ENCODE data around the gene MZT2B.
"Not testable (repeated sequence)": the region's sequence is repeated elsewhere in the genome, so short reads cannot be mapped to it uniquely, and the experiment has no call there.

The MZT2B gene

DNA sequence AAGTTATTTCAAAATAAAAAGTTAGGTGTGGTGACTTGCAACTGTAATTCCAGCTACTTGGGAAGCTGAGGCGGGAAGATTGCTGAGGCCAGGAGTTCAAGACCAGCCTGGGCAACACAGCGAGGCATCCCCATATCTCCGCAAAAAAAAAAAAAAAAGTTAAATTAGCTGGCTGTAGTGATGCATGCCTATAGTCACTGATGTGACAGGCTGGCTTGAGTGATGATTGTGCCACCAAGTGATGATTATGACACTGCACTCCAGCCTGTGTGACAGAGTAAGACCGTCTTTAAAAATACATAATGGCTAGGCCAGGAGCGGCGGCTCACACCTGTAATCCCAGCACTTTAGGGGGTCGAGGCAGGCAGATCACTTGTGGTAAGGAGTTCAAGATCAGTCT is 12.2 kb upstream of the MZT2B start:
- DNase-seq (ENCODE audit: extremely low read depth in 1 of 2, low read depth in 1 of 2), result no peak

DNA sequence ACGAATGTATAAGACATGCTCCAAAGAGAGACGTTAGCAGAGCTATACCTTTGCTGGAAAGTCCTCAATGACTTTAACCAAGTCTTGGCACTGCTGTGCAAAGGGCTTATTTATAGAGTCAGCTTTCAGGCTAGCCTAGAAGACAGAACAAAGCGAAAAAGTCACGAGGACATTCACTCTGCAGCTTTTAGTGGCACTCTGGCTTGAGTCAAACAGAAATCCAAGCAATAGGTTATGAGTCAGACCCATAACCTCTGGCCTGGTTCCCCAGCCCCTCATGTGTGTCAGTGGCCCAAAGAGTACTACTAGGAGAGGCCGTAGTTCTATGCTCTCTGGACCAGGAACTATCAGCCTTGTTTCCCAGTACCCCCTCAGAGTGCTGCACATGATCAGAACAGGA is 7.2 kb upstream of the MZT2B start:
- DNase-seq (ENCODE audit: extremely low read depth in 1 of 2, low read depth in 1 of 2), result not testable (repeated sequence)

DNA sequence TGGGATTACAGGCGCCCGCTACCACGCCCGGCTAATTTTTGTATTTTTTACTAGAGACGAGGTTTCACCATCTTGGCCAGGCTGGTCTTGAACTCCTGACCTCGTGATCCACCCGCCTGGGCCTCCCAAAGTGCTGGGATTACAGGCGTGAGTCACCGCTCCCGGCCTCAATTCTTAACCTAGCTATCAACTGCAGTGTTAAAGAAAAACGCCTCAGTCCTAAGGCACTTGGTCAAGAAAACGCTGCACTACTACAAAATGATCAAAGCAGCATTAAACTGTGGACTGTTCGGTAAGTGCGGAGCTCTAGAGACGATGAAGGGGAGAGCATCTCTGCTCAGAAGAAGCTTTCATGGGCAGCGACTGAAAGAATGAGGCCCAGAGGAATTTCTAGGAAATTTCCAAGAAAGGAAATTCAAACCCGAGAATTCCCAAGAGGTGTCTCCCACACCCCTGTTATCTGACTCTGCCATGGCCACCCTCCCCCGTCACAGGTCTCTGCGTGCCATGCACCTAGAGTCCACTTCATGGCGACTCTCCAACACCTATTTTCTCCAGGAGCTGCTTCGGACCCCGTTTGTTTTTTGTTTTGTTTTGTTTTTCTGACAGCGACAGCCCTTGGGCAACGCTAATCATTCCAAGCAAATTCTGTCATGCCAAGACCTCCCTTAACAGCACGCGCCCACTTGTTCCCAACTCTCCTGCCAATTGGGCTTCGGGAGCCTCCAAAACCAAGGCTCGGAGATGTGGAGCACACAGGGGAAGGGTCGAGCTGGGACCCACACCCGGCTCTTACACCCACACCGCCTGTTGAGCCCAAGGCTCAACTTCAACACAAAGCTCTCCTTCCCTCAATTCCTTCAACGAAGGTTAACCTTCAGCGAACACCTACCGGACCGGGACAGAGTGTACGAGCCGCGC is 1.4 kb upstream of the MZT2B start:
- not testable (repeated sequence) for DNase-seq (ENCODE audit: extremely low read depth in 1 of 2, low read depth in 1 of 2)

DNA sequence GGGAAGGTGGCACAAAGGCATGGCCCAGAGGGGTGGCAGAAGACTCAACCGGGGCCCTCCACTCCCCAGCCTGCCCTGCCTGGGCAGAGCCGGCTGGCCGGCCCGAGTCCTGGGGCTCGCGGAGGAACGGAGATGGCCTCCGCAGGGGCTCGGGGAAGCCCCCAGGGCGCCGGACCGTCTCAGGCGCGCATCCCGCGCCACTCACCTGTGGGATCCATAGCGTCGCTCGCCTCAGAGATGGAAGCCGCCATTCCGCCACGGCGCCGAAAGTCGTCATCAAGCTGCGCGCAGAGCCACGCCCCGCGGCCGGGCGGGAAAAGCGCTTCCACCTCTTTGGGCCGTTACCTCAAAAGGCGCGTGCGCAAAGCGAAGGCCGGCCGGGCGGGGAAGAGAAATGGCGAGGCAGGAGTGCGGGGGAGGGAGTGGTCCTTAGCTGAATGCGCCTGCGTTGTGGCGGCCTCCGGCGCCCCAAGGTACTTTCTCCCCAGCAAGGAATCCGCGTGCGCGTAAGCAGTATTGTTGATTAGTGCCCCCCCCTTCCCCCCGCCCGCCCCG is 660 bp upstream of the MZT2B start, which contains the start of gene SMPD4:
TSS of gene SMPD4 (minus strand) at position 278 of the 555 bp plus-strand sequence. CDS start 5,010 bp downstream, outside the sequence.
- DNase-seq (ENCODE audit: extremely low read depth in 1 of 2, low read depth in 1 of 2), result peak; percentile 94 to 98

DNA sequence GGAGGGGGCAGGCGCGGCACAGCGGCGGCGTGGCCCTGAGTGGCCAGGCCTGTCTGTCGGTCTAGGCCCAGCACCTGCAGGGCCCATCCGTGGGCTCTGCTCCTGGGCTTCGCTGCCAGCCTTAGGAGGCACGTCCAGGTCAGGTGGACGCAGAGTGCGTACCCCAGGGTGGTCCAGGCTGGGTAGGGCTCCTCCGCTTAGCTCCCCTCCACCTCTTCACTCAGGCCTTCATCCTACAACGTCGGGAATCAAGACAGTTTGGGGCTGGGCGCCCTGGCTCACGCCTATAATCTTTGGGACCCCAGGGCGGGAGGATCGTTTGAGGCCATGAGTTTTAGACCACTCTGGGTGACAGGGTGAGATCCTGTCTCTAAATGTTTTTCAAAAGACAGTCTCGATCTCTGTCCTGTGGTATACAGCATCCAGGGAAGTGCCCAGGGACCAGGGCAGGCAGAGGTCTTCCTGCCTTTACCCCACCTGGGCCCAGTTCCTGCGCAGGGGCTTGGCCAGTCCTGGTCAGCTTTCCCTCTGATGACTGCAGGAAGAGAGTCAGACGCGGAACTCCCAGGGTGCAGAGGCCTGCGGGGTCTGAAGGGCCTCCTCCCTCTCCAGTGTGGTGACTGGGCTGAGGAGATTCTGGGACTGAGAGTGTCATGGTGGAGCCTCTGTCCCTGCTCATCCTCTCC is 907 bp downstream of the MZT2B start:
- not testable (repeated sequence) for DNase-seq (ENCODE audit: extremely low read depth in 1 of 2, low read depth in 1 of 2)

DNA sequence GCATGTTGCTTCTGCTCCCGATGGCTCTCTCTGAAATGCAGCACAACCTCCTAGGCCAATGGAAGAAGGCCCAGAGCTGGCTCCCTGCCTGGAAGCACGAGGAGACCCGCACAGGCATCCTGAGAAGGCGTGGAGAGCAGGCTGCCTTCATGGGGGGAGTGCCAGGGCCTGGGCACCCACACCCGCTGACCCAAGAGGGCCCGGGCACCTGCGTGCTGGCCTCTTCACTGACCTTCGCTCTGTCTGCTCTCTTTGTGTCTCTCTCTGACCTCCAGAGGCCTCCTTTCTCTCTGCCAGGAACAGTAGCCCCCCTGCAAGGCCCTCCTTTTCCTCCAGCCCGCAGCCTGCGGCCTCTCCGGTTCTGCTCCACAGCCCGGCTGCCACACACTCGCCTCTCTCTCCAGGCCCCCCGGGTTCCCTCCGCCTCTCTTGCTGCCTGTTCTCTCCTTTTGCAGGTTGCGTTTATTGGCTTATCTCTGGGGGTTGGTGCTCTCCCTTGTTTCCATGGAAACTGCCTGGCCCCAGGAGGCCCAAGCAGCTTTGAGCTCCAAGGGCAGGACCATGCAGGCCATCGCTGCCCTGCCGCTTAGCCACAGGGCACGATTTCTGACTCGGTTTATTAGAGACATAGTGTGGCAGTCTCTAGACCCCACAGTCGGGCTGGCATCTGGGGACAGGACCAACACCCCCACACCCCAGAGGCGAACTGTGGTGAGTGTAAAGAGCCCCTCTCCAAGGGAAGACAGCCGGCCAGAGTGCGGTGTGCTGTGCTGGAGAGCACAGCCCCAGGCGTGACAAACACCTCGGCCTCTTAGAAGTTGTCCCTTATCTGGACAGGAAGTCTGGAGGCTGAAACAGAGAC is 1.7 kb downstream of the MZT2B start:
- DNase-seq (ENCODE audit: extremely low read depth in 1 of 2, low read depth in 1 of 2), result no peak

DNA sequence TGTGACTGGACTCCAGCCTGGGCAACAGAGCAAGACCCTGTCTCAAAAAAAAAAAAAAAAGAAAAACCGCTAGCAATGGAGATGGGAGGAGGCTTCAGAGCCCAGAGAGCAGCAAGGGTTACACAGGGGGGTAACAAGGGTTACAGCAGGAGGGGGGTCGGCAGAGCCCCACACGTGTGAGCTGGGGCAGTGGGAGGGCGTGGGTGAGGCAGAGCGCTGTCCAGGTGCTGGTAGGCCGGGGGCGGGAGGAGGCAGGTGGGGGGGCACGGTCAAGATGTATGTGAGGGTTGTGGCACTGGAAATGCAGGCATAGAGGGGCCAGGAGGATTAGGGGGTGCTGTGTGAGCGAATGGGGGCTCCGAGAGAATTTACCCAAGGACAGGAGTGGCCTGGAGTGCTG is 3.4 kb downstream of the MZT2B start:
- DNase-seq (ENCODE audit: extremely low read depth in 1 of 2, low read depth in 1 of 2), result no peak

DNA sequence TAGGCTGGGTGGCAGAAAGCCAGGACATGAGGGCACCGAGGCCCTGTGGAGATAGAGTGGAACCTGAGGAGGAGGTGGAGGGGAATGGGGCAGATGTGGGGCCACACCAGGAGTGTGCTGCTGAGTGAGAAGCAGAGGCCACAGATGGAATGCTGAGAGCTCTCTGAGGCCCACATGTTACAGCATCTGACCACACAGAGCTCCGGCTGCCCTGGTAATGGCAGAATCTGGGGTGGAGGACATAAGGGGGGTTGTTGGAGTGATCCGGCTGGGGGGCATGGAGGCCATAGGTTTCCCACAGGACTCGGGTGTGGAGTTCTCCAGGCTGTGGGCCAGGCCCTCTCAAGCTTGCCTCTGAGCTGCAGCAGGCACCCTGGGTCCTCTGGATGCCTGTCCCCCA is 3.8 kb downstream of the MZT2B start:
- DNase-seq (ENCODE audit: extremely low read depth in 1 of 2, low read depth in 1 of 2), result no peak

DNA sequence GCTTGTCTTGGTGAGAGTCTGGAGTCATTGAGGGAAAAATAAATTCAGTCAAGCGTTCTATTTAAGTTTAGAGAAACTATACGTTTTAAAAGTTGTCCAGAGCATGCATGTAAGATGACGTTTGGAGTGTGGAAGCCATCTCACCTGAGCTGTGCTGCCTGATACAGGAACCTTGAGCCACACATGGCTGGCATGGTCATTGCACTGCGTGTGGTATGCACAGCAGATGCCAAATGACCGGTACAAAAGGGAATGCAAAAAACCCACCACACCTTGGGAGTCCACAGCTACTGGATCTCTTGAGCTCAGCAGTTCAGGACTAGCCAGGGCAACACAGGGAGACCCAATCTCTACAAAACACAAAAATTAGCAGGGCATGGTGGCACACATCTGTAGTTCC is 4.3 kb downstream of the MZT2B start:
- DNase-seq (ENCODE audit: extremely low read depth in 1 of 2, low read depth in 1 of 2), result no peak

DNA sequence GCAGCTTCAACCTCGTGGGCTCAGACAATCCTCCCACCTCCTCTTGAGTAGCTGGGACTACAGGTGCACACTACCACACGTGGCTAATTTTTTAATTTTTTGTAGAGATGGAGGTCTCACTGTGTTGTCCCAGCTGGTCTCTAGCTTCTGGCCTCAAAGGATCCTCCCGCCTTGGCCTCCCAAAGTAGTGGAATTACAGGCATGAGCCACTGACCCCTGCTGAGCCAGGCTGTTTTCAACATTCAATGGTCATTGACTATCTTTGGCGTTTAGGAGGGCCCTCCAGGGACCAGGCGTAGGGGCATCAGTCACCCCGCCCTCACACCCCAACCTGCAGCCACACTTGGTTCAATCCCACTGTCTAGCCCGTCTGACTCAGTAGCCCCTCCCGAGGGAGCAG is 5.2 kb downstream of the MZT2B start:
- no peak for DNase-seq (ENCODE audit: extremely low read depth in 1 of 2, low read depth in 1 of 2)

DNA sequence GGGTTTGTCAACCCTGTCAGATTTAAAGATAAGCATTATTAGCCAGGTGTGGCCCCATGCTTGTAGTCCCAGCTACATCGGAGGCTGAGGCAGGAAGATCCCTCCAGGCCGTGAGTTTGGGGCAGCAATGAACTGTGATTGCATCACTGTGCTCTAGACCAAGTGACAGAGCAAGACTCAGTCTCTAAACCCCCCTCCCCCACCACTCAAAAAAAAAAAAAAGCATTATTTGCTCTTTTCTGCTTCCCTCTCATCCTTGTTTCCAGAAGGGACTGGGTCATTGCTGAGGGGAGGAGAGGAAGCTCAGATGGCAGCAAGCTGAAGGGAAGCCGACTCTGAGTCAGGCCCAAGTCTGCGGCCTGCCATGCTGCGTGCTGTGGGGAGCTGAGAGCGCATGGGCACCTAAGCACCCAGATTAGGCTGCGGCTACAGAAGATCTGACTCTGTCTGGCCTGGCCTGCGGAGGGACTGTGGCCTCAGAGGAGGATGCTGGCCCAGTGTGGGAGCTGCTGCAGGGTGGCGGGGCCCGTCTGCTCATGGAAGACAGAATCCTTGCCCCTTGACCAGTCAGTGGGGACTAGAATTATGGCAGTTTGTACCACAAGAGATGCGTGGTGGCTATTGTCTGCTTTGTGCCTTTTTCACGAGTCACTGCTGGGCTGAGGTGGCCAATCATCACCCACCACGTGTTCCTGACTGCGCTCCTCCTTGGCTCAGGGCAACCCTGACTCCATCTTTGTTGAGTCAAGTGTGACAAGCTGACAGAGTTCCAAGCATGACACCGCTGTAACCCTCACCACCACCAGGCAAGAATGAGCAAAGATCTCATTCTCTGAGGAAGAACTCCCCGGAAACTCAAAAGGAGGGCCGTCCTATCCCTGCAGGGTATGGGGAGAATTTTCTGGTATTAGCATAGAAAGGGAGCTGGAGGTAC is 6.1 kb downstream of the MZT2B start:
- not testable (repeated sequence) for DNase-seq (ENCODE audit: extremely low read depth in 1 of 2, low read depth in 1 of 2)

DNA sequence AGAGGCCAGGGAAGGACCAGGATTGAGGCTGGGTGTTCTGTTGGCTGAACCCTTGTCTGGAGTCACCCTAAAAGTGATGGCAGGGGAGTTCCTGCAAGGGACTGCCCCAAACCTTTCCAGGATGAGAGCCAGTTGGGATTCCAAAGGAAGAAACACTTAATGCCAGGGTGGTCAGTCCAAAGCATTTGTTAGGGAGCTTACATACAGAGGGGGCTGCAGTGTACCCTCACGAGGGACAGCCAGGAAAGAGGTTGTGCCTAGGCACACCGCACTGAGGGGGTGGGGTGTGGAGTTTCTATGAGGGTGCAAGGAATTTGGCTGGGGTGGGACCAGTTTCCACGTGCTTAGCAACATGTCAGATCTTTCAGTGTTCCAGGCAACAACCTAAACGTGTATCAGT is 6.9 kb downstream of the MZT2B start:
- DNase-seq (ENCODE audit: extremely low read depth in 1 of 2, low read depth in 1 of 2), result not testable (repeated sequence)

DNA sequence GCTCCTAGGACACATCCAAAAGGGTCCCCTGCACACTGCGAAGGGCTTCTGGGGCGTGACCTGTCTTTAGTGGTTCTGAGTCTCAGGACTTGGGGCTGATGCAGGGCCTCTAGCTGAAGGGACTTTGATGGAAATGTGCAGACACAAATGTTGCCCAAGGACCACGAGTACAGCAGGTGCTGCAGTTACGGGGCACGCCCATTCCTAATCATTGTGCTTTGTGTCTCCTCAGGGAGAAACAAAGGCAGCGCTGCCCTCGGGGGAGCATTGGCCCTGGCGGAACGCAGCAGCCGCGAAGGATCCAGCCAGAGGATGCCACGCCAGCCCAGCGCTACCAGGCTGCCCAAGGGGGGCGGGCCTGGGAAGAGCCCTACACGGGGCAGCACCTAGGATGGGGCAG is 8.2 kb downstream of the MZT2B start:
- DNase-seq (ENCODE audit: extremely low read depth in 1 of 2, low read depth in 1 of 2), result no peak

DNA sequence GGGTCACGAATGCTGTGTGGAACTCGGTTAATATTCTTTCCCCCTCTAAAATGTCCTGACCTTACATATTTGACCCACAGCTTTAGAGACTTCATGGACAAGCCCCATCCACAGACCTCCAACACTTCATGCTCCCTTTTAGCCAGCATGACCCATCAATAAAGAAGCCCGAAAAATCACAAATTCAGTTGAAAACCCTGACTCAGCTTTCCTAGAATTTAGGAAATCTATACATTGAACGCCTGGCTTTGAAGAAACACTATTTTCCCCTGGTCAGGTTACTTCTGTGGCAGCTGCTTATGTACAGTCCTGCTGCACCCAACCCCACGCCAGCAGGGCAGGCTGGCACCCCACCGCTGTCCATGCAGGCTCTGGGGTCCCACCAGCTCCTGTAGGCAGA is 9.3 kb downstream of the MZT2B start:
- not testable (repeated sequence) for DNase-seq (ENCODE audit: extremely low read depth in 1 of 2, low read depth in 1 of 2)

DNA sequence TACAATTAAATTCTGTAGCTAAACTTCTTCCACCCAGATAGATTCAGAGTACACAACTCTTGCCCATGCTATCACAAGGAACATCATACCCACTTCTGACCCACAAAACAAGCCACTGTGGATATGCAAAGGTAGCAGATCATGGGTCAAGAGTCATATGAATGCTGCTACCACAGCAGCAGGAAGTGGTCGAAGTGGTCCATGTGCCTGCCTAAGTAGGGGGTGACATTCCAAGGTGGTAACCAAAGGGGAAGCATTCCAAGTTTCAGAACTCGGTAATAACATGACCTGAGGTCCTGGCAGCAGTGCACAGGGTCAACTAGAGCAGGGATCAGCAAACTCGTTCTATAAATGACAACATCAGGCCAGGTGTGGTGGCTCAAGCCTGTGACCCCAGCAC is 10.4 kb downstream of the MZT2B start:
- DNase-seq (ENCODE audit: extremely low read depth in 1 of 2, low read depth in 1 of 2), result not testable (repeated sequence)

DNA sequence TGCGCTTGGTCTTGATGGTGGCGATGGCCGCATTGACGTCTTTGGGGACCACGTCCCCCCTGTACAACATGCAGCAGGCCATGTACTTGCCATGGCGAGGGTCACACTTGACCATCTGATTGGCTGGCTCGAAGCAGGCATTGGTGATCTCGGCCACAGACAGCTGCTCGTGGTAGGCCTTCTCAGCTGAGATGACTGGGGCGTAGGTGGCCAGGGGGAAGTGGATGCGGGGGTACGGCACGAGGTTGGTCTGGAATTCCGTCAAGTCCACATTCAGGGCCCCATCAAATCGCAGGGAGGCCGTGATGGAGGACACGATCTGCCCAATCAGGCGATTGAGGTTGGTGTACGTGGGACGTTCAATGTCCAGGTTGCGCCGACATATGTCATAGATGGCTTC is 11.8 kb downstream of the MZT2B start:
- DNase-seq (ENCODE audit: extremely low read depth in 1 of 2, low read depth in 1 of 2), result not testable (repeated sequence)

DNA sequence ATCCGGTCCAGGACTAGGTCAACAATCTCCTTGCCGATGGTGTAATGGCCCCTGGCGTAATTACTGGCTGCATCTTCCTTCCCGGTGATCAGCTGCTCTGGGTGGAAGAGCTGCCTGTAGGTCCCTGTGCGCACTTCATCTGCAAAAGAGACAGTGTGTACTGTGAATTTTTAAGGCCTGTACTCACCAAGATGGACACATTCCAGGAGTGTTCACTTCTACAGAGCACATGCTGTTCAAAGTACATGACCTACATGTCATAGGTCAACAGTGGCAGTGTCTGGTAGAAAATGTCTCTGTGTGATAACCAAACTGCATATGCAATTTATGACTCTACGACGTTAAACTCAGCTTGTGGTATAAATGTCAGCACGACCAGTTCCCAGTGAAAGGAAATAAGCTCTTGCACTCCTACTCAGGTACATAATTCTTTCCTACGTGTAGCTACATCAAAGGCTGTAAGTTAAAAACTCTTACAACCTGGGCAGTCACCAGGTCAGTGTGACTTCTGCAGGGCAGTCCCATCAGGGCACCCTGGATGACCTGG is 13.1 kb downstream of the MZT2B start:
- not testable (repeated sequence) for DNase-seq (ENCODE audit: extremely low read depth in 1 of 2, low read depth in 1 of 2)

DNA sequence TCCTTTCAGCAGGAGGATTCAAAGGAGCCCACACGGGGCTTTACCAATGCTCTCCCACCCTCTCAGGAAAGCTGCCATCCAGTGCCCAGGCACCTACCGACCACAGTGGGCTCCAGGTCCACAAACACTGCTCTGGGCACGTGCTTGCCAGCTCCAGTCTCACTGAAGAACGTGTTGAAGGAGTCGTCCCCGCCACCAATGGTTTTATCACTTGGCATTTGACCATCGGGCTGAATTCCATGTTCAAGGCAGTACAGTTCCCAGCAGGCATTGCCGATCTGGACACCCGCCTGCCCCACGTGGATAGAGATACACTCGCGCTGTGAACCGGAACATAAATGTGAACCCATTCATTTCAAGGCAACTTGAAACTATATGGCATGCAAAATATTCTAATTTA is 14.0 kb downstream of the MZT2B start:
- not testable (repeated sequence) for DNase-seq (ENCODE audit: extremely low read depth in 1 of 2, low read depth in 1 of 2)

DNA sequence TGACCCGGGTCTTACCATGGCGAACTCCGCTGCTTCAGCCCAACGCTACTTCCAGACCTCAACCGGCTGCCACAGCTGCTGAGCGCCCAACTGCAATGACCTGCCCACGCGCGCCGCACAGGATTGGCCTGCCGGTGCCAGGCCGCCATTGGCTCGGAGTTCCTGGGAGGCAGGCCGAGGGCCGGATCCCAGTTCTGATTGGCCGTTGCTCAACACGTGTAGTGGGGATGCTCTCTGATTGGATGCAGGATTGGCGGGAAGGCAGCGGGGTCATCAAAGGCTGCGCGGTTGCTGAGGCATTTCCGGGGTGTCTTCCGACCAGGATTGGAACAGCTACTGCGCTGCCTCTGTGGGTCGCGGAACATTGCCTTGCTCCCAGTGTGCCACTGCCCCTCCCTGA is 16.3 kb downstream of the MZT2B start, which contains the start of gene TUBA3E:
TSS of gene TUBA3E (minus strand) at position 97 of the 400 bp plus-strand sequence. CDS start at position 18, 79 bp downstream.
- no peak for DNase-seq (ENCODE audit: extremely low read depth in 1 of 2, low read depth in 1 of 2)

All from activated CD8-positive, alpha-beta memory T cell treated with anti-CD3 and anti-CD28 coated beads for 1 hour (primary cell).